ENCODE measurements around the gene LARP1.

The LARP1 gene

GRCh38 chr5:154858297-154858971, 103.3 kb downstream of the LARP1 start, which contains the start of gene CNOT8:
CNOT8 (plus strand) TSS chr5:154858627; CDS start chr5:154863279, 4,652 bp downstream.
- peak; percentile 99 for DNase-seq
- Histone ChIP-seq H3K4me3 (ENCODE audit: low read depth, low read length) (peak within 1 kb of the TSS; percentile 91), H3K9me3 (ENCODE audit: severe bottlenecking) (no peaks in the 10 kb centered on the region), H3K27me3 (ENCODE audit: insufficient read depth, low read depth, severe bottlenecking) (no peaks in the 10 kb centered on the region), H3K36me3 (peaks cover 9% of the 10 kb centered on the region), H3K27ac (peak within 1 kb of the TSS; percentile 95)
- TF ChIP-seq, protein P1, sequence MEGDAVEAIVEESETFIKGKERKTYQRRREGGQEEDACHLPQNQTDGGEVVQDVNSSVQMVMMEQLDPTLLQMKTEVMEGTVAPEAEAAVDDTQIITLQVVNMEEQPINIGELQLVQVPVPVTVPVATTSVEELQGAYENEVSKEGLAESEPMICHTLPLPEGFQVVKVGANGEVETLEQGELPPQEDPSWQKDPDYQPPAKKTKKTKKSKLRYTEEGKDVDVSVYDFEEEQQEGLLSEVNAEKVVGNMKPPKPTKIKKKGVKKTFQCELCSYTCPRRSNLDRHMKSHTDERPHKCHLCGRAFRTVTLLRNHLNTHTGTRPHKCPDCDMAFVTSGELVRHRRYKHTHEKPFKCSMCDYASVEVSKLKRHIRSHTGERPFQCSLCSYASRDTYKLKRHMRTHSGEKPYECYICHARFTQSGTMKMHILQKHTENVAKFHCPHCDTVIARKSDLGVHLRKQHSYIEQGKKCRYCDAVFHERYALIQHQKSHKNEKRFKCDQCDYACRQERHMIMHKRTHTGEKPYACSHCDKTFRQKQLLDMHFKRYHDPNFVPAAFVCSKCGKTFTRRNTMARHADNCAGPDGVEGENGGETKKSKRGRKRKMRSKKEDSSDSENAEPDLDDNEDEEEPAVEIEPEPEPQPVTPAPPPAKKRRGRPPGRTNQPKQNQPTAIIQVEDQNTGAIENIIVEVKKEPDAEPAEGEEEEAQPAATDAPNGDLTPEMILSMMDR (IDR thresholded peaks at IDR 0.05; ENCODE audit: low read depth, low read length) = no peak

- TF ChIP-seq, protein P1 (IDR thresholded peaks at IDR 0.05; ENCODE audit: low read depth, low read length) = no peak
- Histone ChIP-seq H3K9me3 (ENCODE audit: severe bottlenecking) (no peaks in the 10 kb centered on the region), H3K27ac (peak overlapping the region; percentile 95), H3K36me3 (peaks cover 12% of the 10 kb centered on the region), H3K27me3 (ENCODE audit: insufficient read depth, low read depth, severe bottlenecking) (no peaks in the 10 kb centered on the region), H3K4me3 (ENCODE audit: low read depth, low read length) (peak overlapping the region; percentile 91)
- DNase-seq = no peak
Measured at GRCh38 chr5:154858972-154859871, 104.0 kb downstream of the LARP1 start.

- Histone ChIP-seq H3K4me3 (ENCODE audit: low read depth, low read length) (no peak overlapping the region), H3K36me3 (peaks cover 18% of the 10 kb centered on the region), H3K27ac (no peak overlapping the region), H3K27me3 (ENCODE audit: insufficient read depth, low read depth, severe bottlenecking) (no peaks in the 10 kb centered on the region), H3K9me3 (ENCODE audit: severe bottlenecking) (no peaks in the 10 kb centered on the region)
- no peak for DNase-seq
- TF ChIP-seq, protein P1 (IDR thresholded peaks at IDR 0.05; ENCODE audit: low read depth, low read length) = no peak
Measured at GRCh38 chr5:154860123-154860522, 104.9 kb downstream of the LARP1 start.

- H3K27me3 ChIP-seq (ENCODE audit: insufficient read depth, low read depth, severe bottlenecking) = no peaks in the 10 kb centered on the region
- TF ChIP-seq, protein P1 (IDR thresholded peaks at IDR 0.05; ENCODE audit: low read depth, low read length) = no peak
- H3K27ac ChIP-seq = no peak overlapping the region
- H3K9me3 ChIP-seq (ENCODE audit: severe bottlenecking) = no peaks in the 10 kb centered on the region
- DNase-seq = no peak
- no peak overlapping the region for H3K4me3 ChIP-seq (ENCODE audit: low read depth, low read length)
- peaks cover 24% of the 10 kb centered on the region for H3K36me3 ChIP-seq
Measured at GRCh38 chr5:154860765-154861164, 105.6 kb downstream of the LARP1 start.

- Histone ChIP-seq H3K27me3 (ENCODE audit: insufficient read depth, low read depth, severe bottlenecking) (no peaks in the 10 kb centered on the region), H3K27ac (no peak overlapping the region), H3K9me3 (ENCODE audit: severe bottlenecking) (no peaks in the 10 kb centered on the region), H3K4me3 (ENCODE audit: low read depth, low read length) (no peak overlapping the region), H3K36me3 (peaks cover 32% of the 10 kb centered on the region)
- TF ChIP-seq, protein P1 (IDR thresholded peaks at IDR 0.05; ENCODE audit: low read depth, low read length) = no peak
- no peak for DNase-seq
Measured at GRCh38 chr5:154861946-154862345, 106.8 kb downstream of the LARP1 start.
